HepG2 (cell line): ENCODE measurements around the gene HECTD1. TPM values are rescaled to one million over a fixed set of nuclear protein-coding genes. Genes with fewer than 3 reads are reported as not detected.
A peak's percentile ranks its signal among the peaks of the same experiment; 100 is the strongest.
"Not testable (repeated sequence)": the region's sequence is repeated elsewhere in the genome, so short reads cannot be mapped to it uniquely, and the experiment has no call there.

Experiments
- ATAC-seq: fragments of 200-7000 bp; cut with Tn5 transposase; 3 replicates; pipeline ENCODE4 v1.9.1; 2020; ENCODE audit warnings: mild to moderate bottlenecking, moderate library complexity
- BruUV-seq: library from RNA; stranded (reverse); fragments of 400-500 nt; replicated peaks from 2 replicates; lab custom pipeline; 2021; lab: Mats Ljungman, UMichigan
- CTCF ChIA-PET: fragments of 300-600 bp; formaldehyde crosslinking; extraction: SDS; loops from one replicate; lab custom pipeline; 2021; ENCODE audit warnings: low total read pairs, inconsistent platforms, low intra/inter-chr PET ratio; lab: Yijun Ruan, JAX
- POLR2A ChIA-PET: fragments of 350-600 bp; sonication (Branson Sonifier 250); formaldehyde crosslinking; loops from one replicate; lab custom pipeline; 2020; ENCODE audit warnings: antibody characterized with exemption, inconsistent platforms; lab: Yijun Ruan, JAX
- DNase-seq: peaks from one replicate; pipeline ENCODE4 v3.0.0-alpha.2; 2015; ENCODE audit warnings: low spot score
- FAIRE-seq: peaks from 3 replicates; lab custom pipeline; 2011; peaks lifted over from hg19 to GRCh38; lab: Jason Lieb, UNC
- H2AFZ ChIP-seq: one replicate; pipeline ENCODE4 v1.6.1; 2011; ENCODE audit warnings: low read length, inconsistent platforms
- H3K27ac ChIP-seq: fragments of 300-600 bp; 3 replicates; pipeline ENCODE4 v1.8.0; 2011; ENCODE audit warnings: mixed run types, mild to moderate bottlenecking, mixed read lengths, low read length, inconsistent platforms; ENCODE audit not compliant: insufficient read depth; ENCODE audit errors: extremely low read length
- H3K27me3 ChIP-seq, 2 experiments: fragments of 200-600 bp in 1 of 2; 2 replicates in 1 of 2; 3 replicates in 1 of 2; pipeline versions ENCODE4 v1.6.0 to v1.8.0; 2011; ENCODE audit warnings: low read length in 2 of 2, mild to moderate bottlenecking in 2 of 2, moderate library complexity in 2 of 2, inconsistent platforms in 1 of 2; ENCODE audit not compliant: insufficient read depth in 2 of 2, control insufficient read depth in 1 of 2
- H3K36me3 ChIP-seq, 2 experiments: fragments of 200-600 bp in 1 of 2; replicated peaks in 1 of 2; 2 replicates in 1 of 2; 3 replicates in 1 of 2; pipeline versions ENCODE4 v1.5.1 to v1.8.0; 2011; ENCODE audit warnings: low read length in 2 of 2, inconsistent platforms in 1 of 2; ENCODE audit not compliant: insufficient read depth in 2 of 2, control insufficient read depth in 1 of 2
- H3K4me1 ChIP-seq: 2 replicates; pipeline ENCODE4 v1.5.1; 2012; ENCODE audit warnings: low read length, inconsistent platforms; ENCODE audit not compliant: insufficient read depth
- H3K4me2 ChIP-seq: 2 replicates; pipeline ENCODE4 v1.6.0; 2011; ENCODE audit warnings: low read depth, low read length, inconsistent platforms
- H3K4me3 ChIP-seq, 3 experiments: fragments of 200-600 bp in 1 of 3; sonication (generic), shearing (Covaris generic) in 1 of 3; replicated peaks in 1 of 3; 2 replicates each; pipeline ENCODE4 v1.5.1; 2011 to 2016; ENCODE audit warnings: low read length in 3 of 3, inconsistent platforms in 2 of 3, low read depth in 2 of 3, mild to moderate bottlenecking in 2 of 3, control low read depth in 1 of 3, mixed read lengths in 1 of 3; ENCODE audit not compliant: insufficient read depth in 1 of 3
- H3K79me2 ChIP-seq: one replicate; pipeline ENCODE4 v1.6.1; 2011; ENCODE audit warnings: low read length, inconsistent platforms; ENCODE audit not compliant: insufficient read depth
- H3K9ac ChIP-seq: 2 replicates; pipeline ENCODE4 v1.6.0; 2011; ENCODE audit warnings: mild to moderate bottlenecking, low read depth, low read length, inconsistent platforms; ENCODE audit not compliant: insufficient read depth
- H3K9me3 ChIP-seq: 2 replicates; pipeline ENCODE4 v1.5.1; 2012; ENCODE audit warnings: mild to moderate bottlenecking, low read length
- H4K20me1 ChIP-seq: 2 replicates; pipeline ENCODE4 v1.6.0; 2011; ENCODE audit warnings: inconsistent platforms, mild to moderate bottlenecking, low read length, moderate library complexity; ENCODE audit not compliant: insufficient read depth
- ADNP ChIP-seq: sonication (generic); formaldehyde crosslinking; IDR thresholded peaks from 2 replicates; pipeline ENCODE4 v1.4.0; 2020; ENCODE audit warnings: missing genetic modification reagents
- MED1 ChIP-seq: sonication (generic); formaldehyde crosslinking; IDR thresholded peaks from 2 replicates; pipeline ENCODE4 v1.4.0; 2020; ENCODE audit warnings: missing genetic modification reagents
- NCOA1 ChIP-seq: sonication (generic); formaldehyde crosslinking; IDR thresholded peaks from 2 replicates; pipeline ENCODE4 v1.9.0; 2021; ENCODE audit warnings: missing genetic modification reagents
- NFKB2 ChIP-seq: sonication (generic); formaldehyde crosslinking; IDR thresholded peaks from 2 replicates; pipeline ENCODE4 v1.4.0; 2020; ENCODE audit warnings: missing genetic modification reagents, borderline replicate concordance
- PBX3 ChIP-seq: sonication (generic); formaldehyde crosslinking; IDR thresholded peaks from 2 replicates; pipeline ENCODE4 v1.8.1; 2023; ENCODE audit warnings: missing genetic modification reagents, inconsistent platforms, borderline replicate concordance
- SOX13 ChIP-seq, 3 experiments: fragments of 450-650 bp in 1 of 3; sonication (generic) in 1 of 3; formaldehyde crosslinking in 1 of 3; IDR thresholded peaks in 2 of 3; conservative IDR thresholded peaks in 1 of 3; 2 replicates each; pipeline versions ENCODE4 v1.5.0 to v1.6.1; 2016 to 2020; ENCODE audit warnings: antibody characterized with exemption in 1 of 3, mild to moderate bottlenecking in 1 of 3, missing compliant biosample characterization in 1 of 3, missing genetic modification reagents in 1 of 3, moderate library complexity in 1 of 3
- ZFY ChIP-seq: sonication (generic); formaldehyde crosslinking; IDR thresholded peaks from 2 replicates; pipeline ENCODE4 v1.4.0; 2020; ENCODE audit warnings: missing genetic modification reagents
- ZMYM2 ChIP-seq: sonication (generic); formaldehyde crosslinking; IDR thresholded peaks from 2 replicates; pipeline ENCODE4 v1.8.0; 2022; ENCODE audit warnings: mild to moderate bottlenecking, missing genetic modification reagents
- ZNF280D ChIP-seq: sonication (generic); formaldehyde crosslinking; IDR thresholded peaks from 2 replicates; pipeline ENCODE4 v1.5.1; 2020; ENCODE audit warnings: mild to moderate bottlenecking, missing genetic modification reagents
- ZNF414 ChIP-seq: sonication (generic); formaldehyde crosslinking; IDR thresholded peaks from 2 replicates; pipeline ENCODE4 v1.5.0; 2020; ENCODE audit warnings: missing genetic modification reagents
- ZNF430 ChIP-seq: sonication (generic); formaldehyde crosslinking; IDR thresholded peaks from 2 replicates; pipeline ENCODE4 v1.9.0; 2021; ENCODE audit warnings: mild to moderate bottlenecking, missing genetic modification reagents
- ZNF552 ChIP-seq: sonication (generic); formaldehyde crosslinking; IDR thresholded peaks from 2 replicates; pipeline ENCODE4 v1.9.0; 2022; ENCODE audit warnings: missing genetic modification reagents, mild to moderate bottlenecking, borderline replicate concordance
- ZNF569 ChIP-seq: sonication (generic); formaldehyde crosslinking; IDR thresholded peaks from 2 replicates; pipeline ENCODE4 v1.5.0; 2020; ENCODE audit warnings: mild to moderate bottlenecking, missing genetic modification reagents, moderate library complexity, borderline replicate concordance
- ZSCAN12 ChIP-seq: sonication (generic); formaldehyde crosslinking; IDR thresholded peaks from 2 replicates; pipeline ENCODE4 v1.9.0; 2021; ENCODE audit warnings: mild to moderate bottlenecking, missing genetic modification reagents
- WGBS: methylation state at CpG from one replicate; pipeline ENCODE4 v1.1.6; 2017; ENCODE audit warnings: low lambda C conversion rate; 5-methylcytosine and 5-hydroxymethylcytosine counted together
- in situ Hi-C: cut with HindIII; loops from 2 replicates; pipeline ENCODE4 v1.10.0; 2017; ENCODE audit warnings: low pct_unique_long_range_greater_than_20kb; ENCODE audit not compliant: extremely low pct_ligation_motif_present
- intact Hi-C: fragments of 100-400 bp; cut with micrococcal nuclease; formaldehyde crosslinking; loops from one replicate; pipeline ENCODE4 v1.10.0; 2022; ENCODE audit not compliant: unreplicated experiment
- polyA plus RNA-seq, 8 experiments: library from polyadenylated mRNA; depleted of rRNA in 3 of 8; stranded (reverse) in 7 of 8; unstranded in 1 of 8; fragments of >200 nt; fragmentation: Illumina TruSeq in 4 of 8; extraction: Trizol in 4 of 8; gene quantifications; 2 replicates each; pipeline versions ENCODE4 v1.2.1 to v1.2.3, GENCODE V29; 2011 to 2016; ENCODE audit warnings: low read depth in 4 of 8, missing spikeins in 1 of 8, mixed read lengths in 1 of 8; ENCODE audit not compliant: insufficient read depth in 1 of 8
- total RNA-seq, 5 experiments: library from RNA; depleted of rRNA; stranded (reverse); fragments of >200 nt; fragmentation: Illumina TruSeq; extraction: Trizol; gene quantifications; 2 replicates each; pipeline ENCODE4 v1.2.3, GENCODE V29; 2016; ENCODE audit warnings: low read depth in 1 of 5

Gene HECTD1
- total and polyA plus RNA-seq, 2 of the 13 experiments (the other 11 are each of a cell fraction or from before 2014, with no cell fraction given): 312 to 560 TPM

GRCh38 chr14:31255918-31256317 is 48.3 kb upstream of the HECTD1 start:
- H3K9ac ChIP-seq; CTCF ChIA-PET; H3K9me3 ChIP-seq; DNase-seq; H3K4me2 ChIP-seq; intact Hi-C loops; ATAC-seq; in situ Hi-C loops; H3K79me2 ChIP-seq; TF ChIP-seq SOX13 (IDR thresholded peaks at IDR 0.05): not testable (repeated sequence)
- POLR2A ChIA-PET: interaction anchor here (1.0 to 14.8 kb wide), 4 partner anchors 8 to 48 kb away, joined by 3 to 323 read pairs (median 63); partner anchors contain the start of gene HECTD1
- peaks cover 96% of the 10 kb centered on the region for H3K4me1 ChIP-seq
- TF ChIP-seq ZNF552 (CRISPR knock-in tag) (0 out of 2 replicates have a peak, but pooled peaks have one; percentile 47), ADNP (0 out of 2 replicates have a peak, but pooled peaks have one; percentile 30), MED1 (CRISPR knock-in tag) (peak; percentile 13; the same call in 1 of the 2 replicates), ZSCAN12 (0 out of 2 replicates have a peak, but pooled peaks have one; percentile 6), SOX13 (CRISPR knock-in tag; conservative IDR thresholded peaks at IDR 0.05 in 1 of 2, IDR thresholded peaks at IDR 0.05 in 1 of 2) (0 out of 4 replicates have a peak, but pooled peaks of 1 of the 2 experiments have one; percentile 2), ZNF569 (0 out of 2 replicates have a peak, but pooled peaks have one; percentile 50), ZFY (CRISPR knock-in tag) (peak; percentile 42; the same call in 1 of the 2 replicates), PBX3 (CRISPR knock-in tag) (peak; percentile 60; the same call in 1 of the 2 replicates), ZNF430 (CRISPR knock-in tag) (0 out of 2 replicates have a peak, but pooled peaks have one; percentile 30), NCOA1 (CRISPR knock-in tag) (0 out of 2 replicates have a peak, but pooled peaks have one; percentile 39), ZNF414 (CRISPR knock-in tag) (0 out of 2 replicates have a peak, but pooled peaks have one; percentile 72), NFKB2 (CRISPR knock-in tag) (0 out of 2 replicates have a peak, but pooled peaks have one; percentile 12), ZNF280D (CRISPR knock-in tag) (0 out of 2 replicates have a peak, but pooled peaks have one; percentile 68), ZMYM2 (CRISPR knock-in tag) (0 out of 2 replicates have a peak, but pooled peaks have one; percentile 26)
- TF ChIP-seq, all 625 proteins: peak for 14; not testable (repeated sequence) for 611
- H2AFZ ChIP-seq, H3K4me3 ChIP-seq, H3K27me3 ChIP-seq, FAIRE-seq, H4K20me1 ChIP-seq, H3K36me3 ChIP-seq, BruUV-seq: not testable (repeated sequence)
- WGBS: 95% methylated on average over 4 of the region's 4 CpGs
- H3K27ac ChIP-seq: peak overlapping the region; percentile 5
